ENCODE measurements around the gene DDX47.

Gene DDX47

GRCh38 chr12:12813120-12814101, at the start of gene DDX47:
Gene DDX47, plus strand, starts transcription at chr12:12813346. Its CDS starts 22 bp downstream, at chr12:12813368.
- DNase-seq: peak; percentile 69

DNA sequence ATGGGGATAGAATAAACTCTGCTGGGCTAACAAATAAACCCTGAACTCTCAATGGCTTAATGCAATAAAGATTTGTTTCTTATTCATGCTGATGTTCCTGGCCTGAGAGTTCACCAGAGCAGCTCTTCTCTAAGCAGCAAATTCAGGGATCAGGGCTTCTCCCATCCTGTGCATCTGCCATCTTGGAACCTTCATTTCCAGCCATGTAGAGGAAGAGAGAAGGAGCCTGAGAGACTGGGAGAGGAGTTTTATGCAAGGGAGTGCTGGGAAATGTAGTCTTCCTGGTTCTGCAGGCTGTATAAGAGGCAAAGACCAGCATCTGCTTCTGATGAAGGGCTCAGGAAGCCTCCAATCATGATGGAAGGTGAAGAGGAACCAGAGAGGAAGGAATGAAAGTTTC, 48.3 kb upstream of the DDX47 start:
- no peak for DNase-seq

- DNase-seq: no peak
These were observed 42.9 kb upstream of the DDX47 start for GRCh38 chr12:12770262-12770661.

GRCh38 chr12:12774791-12775190, 38.4 kb upstream of the DDX47 start:
- DNase-seq: no peak

DNA sequence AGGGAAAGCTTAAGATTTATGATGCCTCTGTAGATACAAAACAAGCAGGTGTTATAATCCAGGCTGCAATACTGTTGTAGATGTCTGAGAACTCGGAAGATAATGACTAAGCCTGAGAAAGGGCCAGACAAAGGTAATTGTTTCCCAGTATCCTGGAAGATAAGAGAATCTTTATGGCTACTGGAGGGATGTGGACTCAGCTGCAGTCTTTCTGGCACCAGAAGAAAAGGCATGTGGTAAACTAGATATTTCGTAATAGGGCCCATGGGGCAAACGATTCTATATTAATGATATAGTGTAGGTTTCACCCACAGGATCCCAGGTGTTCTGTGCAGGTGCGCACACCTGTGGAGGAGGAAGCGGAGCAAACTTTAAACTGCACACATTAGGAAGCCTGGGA, 36.9 kb upstream of the DDX47 start:
- peak; percentile 56 for DNase-seq

- DNase-seq: no peak
These were observed 36.1 kb upstream of the DDX47 start for GRCh38 chr12:12777092-12777491.

GRCh38 chr12:12779007-12779406, 34.1 kb upstream of the DDX47 start:
- DNase-seq: no peak

DNA sequence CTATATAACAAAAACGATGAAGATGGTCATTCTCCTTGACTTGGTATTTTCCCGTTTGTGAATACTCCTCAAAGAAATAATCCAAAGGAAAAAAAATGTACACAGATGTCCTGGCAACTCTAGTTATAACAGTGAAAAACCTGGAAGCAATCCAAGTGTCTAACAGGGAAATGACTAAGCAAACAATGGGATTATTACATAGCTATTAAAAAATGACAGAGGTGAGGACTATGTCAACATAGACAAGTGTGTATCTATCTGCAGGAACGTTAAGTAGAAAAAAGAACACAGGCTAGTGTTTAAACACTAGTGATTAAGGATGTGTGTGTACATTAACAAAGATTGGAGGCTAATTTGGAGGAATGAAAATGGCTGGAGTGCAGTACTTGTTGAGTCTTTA, 33.6 kb upstream of the DDX47 start:
- DNase-seq: peak; percentile 46

DNA sequence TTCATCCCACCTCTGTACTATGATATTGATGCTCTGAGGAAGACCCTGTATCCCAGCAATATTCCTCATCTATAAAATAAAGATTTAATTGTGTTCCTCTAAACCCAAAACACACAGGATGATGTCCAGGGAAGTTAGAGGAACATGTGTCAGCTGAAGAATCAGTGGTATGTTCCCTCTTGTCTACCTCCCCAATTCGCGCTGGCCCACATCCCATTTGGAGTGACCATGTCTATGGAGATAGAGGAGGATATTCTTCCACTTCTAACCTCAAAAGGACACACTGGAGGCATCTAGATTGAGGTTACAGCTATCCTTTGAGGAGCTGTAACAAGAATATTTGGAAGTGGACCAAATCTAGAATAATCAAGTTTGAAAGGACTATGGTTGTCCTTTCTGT, 29.0 kb upstream of the DDX47 start:
- no peak for DNase-seq

DNA sequence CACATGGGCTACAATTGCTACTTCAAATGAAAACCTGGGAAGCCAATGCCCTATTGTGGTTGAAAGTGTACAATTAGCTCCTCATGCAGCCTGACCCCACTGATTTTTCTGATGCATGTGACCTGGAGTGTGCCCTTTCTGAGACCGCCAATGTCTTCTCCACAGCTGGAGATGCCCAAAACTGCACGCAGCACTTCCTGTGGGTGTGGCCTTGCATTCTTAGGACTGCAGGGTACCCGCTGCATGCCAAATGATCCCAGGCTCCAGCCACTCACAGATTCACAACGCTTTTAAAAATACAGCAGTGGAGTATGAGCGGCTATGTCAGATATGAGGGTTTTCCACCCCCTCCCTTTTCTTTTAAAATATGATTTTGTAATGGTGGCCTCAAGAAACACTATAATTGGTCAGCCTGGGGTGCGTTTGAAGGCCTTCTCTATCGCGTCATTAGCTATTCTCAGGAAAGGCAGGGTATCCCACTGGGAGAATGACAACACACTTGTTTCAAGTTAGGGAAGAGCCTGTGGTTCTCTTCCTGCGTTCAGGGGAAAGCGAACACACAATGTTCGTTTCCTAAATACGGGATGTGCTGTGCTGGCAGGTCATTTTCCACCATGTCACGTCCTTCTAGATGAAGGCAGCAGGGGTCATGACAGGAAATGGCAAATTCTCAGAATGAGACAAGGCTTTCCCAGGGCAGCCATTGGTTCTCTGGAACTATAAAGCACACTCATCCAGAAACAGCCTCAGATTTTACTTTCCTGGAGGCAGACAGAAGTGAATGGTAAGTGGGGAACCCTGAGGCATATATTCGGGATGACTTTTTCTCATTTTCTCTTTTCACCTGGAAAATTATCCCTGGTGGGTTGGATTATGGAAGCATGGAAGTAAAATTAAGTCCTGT, 28.0 kb upstream of the DDX47 start, which contains the start of gene APOLD1:
Gene APOLD1 (plus strand): TSS at position 749 of the 904 bp plus-strand sequence. CDS start 33 bp downstream, at position 782.
- no peak for DNase-seq

DNA sequence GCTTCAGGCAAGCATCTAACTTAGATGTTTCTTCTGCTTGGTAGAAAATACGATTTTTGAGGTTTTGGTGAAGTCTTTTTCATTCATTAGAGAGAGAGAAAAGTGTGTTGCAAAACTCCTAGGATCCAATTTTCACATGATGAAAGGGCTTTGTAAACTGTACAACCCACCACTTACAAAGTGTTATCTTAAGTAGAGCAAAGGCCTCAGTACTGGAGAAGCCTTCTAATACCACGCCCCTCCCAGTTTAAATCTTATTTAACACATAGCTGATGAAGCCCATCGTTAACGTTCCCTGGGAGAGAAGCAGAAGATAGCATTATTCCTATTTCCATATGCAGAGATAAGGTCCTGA, 26.8 kb upstream of the DDX47 start:
- no peak for DNase-seq

GRCh38 chr12:12786706-12787601, 26.2 kb upstream of the DDX47 start:
- no peak for DNase-seq

GRCh38 chr12:12788131-12788530, 25.0 kb upstream of the DDX47 start:
- no peak for DNase-seq

DNA sequence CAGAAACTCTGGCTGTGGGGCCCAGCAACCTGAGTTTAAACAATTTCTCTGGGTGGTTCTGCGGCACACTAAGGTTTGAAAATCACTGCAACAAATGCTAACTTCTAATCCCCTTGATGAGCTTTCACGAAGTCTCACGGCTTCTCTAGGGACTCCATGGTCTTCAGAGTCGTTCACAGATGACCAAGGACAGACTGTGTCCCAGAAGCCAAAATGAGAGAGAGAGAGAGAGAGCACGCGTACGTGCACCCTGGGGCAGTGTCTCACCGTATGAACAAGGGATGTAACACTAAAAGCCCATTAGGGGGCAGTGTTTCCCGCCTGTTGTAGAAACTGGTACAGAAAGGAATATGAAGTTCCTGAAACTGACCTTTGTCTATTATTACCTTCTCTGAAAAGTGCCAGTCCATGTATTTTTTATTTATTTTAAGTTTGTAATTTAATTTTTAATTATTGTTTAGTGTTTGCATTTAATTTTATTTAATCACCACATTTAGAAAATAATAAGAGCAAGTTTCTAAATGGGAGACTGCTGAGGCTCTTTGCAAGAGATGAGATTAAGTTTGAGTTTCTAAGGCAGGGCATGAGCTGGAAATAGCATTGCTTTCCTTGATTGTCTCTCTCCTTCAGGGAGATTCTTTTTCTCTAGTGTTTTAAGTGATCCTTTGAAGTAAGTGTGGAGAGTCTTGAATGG, 24.3 kb upstream of the DDX47 start:
- peak; percentile 65 for DNase-seq

GRCh38 chr12:12790956-12791355, 22.2 kb upstream of the DDX47 start:
- DNase-seq: no peak

DNA sequence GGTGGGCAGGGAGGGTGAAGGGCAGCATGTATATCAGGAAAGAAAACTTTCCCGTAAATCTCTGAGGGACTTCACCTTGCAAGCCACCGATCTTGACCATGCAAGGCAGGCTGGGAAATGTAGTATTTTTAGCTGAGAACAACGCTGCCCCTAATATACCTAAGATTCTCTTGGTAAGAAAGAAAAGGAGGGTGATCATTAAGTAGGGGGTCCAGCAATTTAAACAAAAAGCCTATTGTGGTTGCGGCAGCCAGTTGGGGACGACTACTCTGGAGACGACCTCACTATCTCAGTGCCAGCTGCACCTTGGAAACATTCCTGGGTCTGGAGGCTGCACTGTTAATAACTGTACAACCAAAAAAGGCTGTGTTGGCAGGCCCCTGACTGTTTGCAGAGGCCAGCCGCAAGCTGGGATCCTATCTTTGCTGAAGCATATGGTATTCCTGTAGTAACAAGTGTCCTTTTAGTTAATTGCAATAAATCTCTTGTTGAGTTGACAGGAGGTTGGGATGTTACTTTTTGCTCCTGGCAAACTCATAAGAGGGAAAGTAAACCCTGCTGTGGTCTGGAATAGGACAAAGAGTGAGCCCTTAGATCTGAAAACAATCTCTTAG, 21.3 kb upstream of the DDX47 start:
- DNase-seq: peak; percentile 57

DNA sequence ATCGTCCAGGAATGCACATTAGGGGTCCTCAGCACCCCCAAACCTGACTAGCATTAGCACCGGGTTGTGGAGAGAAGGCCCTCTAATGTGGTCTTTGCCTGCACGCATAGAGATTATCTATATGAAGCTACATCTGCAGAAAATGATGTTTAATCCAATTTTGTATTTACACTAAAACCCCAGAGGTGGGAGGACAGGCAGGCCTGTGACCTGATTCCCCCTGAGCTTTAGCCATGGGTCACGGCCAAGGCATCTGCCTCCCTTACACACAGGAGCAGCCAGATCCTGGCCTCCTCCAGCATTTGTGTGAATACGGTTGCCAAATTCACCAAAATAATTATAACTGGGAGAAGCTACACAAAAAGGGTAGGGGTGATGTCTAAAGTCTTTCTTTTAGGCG, 20.7 kb upstream of the DDX47 start:
- DNase-seq: no peak

DNA sequence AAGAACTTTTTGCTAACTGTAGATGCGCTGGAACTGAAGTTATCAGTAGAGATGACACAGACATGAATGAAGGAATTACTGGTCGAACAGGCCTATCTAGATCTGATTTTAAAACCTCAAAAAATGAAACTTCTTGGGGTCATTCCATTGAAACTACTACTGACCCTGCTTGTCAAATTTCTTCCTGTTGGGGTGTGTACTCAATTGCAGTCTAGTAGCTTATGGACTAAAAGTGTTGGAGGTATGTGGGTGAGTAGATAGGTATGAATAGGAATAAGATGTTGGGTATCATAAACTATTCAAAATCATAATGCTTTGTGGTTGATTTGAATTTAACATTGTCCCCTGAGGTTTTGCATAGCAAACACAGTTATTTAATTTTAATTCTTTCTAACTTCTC, 18.5 kb upstream of the DDX47 start:
- no peak for DNase-seq

- DNase-seq: no peak
These were observed 17.0 kb upstream of the DDX47 start for GRCh38 chr12:12796171-12796570.

DNA sequence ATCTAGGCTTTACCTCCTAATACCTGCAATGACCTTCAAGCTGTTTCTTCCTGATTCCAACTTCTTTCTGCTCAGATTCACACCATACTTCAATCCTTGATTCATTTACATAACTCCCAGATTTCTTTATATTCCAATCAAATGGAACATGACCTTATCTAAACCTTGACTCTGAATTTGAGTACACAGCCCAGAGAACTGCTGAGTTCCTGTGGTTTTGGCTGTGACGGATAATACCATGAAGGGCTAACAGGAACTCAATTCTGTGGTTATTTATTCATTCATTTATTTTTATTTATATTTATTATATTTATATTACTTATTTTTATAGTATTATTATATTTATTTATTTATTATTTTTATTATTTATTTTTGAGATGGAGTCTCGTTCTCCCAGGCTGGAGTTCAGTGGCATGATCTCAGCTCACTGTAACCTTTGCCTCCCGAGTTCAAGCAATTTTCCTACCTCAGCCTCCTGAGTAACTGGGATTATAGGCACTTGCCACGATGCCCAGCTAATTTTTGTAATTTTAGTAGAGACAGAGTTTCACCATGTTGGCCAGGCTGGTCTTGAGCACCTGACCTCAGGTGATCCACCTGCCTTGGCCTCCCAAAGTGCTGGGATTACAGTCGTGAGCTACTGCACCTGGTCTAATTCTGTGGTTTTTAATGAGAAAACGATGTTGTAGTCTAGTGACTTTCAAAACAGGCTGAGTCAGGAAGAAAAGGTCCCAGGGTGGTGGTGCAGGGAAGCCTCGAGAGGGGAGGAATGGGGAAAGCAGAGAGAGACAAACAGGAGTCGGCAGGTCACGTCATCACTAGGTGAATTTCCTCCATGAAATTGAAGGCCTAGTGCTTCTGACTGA, 16.0 kb upstream of the DDX47 start:
- DNase-seq: no peak

- DNase-seq: no peak
These were observed 15.4 kb upstream of the DDX47 start for GRCh38 chr12:12797794-12798152.

Measured in NCI-H187 treated with DMSO at 0.1 percent for 48 hours (cell line).